ENCODE results near the gene ADAMTS2. TPM values are rescaled to one million over a fixed set of nuclear protein-coding genes. Genes with fewer than 3 reads are reported as not detected.

The ADAMTS2 gene
- total RNA-seq, 1 donor from 2014 or later, result 1.2 TPM

DNA sequence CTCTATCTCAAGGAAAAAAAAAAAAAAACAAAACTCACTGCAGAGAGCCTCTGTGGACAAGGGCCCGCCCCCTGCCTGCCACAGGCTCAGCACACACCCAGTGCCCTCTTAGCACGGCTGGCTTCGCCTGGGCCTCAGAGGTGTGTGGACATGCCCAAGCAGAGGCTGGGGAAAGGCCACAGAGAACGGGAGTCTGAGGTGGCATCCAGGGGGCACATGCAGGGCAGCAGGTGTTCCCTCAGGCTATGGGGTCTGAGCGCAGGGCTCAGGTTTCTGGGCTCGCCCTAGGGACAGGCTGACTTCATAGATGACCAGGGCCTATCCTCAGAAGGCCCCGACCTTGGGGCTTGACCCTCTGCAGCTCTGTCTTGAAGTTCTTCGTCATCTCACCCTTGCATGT lies 146.4 kb downstream of the ADAMTS2 start:
- H3K4me2 ChIP-seq, result no peak overlapping the region

DNA sequence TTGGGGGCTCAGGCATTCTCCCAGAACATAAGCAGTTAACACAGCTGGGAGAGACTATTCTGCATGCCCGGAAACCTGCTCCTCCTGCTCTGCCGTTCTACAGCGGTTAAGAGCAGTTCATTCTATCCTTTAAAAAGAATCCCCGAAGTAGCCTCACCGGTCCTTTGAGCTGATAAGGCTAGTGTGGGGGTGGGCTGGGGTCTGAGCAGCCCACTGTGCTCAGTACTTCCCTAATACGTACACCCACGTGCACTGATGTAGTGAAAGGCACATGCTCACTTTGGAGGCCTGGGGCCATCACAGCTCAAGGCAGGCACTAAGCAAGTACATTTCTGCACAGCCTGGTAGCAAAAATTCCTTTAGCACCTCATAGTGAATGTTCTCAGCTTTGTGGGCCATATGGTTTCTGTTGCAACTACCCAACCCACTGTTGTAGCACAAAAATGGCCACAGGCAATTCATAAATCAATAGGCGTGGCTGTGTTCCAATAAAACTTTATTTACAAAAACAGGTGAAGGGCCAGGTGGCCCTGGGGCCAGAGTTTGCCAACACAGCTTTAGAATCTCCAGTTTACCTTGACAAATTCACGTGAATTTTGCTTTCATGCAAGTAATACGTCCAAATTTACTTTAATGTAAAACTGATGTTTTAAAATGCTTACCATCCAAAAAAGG lies 148.7 kb downstream of the ADAMTS2 start:
- H3K27ac Mint-ChIP-seq, result no peak overlapping the region
- no peak for TF ChIP-seq EZH2 (IDR thresholded peaks at IDR 0.05)
- TF ChIP-seq EZH2phosphoT487 (IDR thresholded peaks at IDR 0.05), result no peak
- TF ChIP-seq, protein P1, sequence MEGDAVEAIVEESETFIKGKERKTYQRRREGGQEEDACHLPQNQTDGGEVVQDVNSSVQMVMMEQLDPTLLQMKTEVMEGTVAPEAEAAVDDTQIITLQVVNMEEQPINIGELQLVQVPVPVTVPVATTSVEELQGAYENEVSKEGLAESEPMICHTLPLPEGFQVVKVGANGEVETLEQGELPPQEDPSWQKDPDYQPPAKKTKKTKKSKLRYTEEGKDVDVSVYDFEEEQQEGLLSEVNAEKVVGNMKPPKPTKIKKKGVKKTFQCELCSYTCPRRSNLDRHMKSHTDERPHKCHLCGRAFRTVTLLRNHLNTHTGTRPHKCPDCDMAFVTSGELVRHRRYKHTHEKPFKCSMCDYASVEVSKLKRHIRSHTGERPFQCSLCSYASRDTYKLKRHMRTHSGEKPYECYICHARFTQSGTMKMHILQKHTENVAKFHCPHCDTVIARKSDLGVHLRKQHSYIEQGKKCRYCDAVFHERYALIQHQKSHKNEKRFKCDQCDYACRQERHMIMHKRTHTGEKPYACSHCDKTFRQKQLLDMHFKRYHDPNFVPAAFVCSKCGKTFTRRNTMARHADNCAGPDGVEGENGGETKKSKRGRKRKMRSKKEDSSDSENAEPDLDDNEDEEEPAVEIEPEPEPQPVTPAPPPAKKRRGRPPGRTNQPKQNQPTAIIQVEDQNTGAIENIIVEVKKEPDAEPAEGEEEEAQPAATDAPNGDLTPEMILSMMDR (IDR thresholded peaks at IDR 0.05), result no peak
- DNase-seq (ENCODE audit: low spot score), result no peak

More for the DNA sequence above, 146.4 kb downstream of the ADAMTS2 start:
- Mint-ChIP-seq H3K9me3 (no peaks in the 10 kb centered on the region), H3K27ac (no peak overlapping the region), H3K36me3 (no peaks in the 10 kb centered on the region), H3K4me1 (peaks cover 5% of the 10 kb centered on the region), H3K27me3 (ENCODE audit: insufficient read depth, low read depth) (no peaks in the 10 kb centered on the region), H3K4me3 (no peak overlapping the region)
- DNase-seq (ENCODE audit: low spot score), result no peak
- H3K27ac ChIP-seq, result no peak overlapping the region
- no peaks in the 10 kb centered on the region for H3K79me2 ChIP-seq (ENCODE audit: low read depth)
- no peaks in the 10 kb centered on the region for H3K36me3 ChIP-seq
- H3F3A ChIP-seq (ENCODE audit: low read depth), result no peaks in the 10 kb centered on the region
- H3K9ac ChIP-seq, result no peak overlapping the region
- no peaks in the 10 kb centered on the region for H3K27me3 ChIP-seq
- H3K4me3 ChIP-seq, result no peak overlapping the region
- TF ChIP-seq, protein P1 (IDR thresholded peaks at IDR 0.05), result no peak
- TF ChIP-seq EZH2phosphoT487 (IDR thresholded peaks at IDR 0.05), result no peak
- no peak overlapping the region for H2AFZ ChIP-seq (replicated peaks)
- no peaks in the 10 kb centered on the region for H4K20me1 ChIP-seq (ENCODE audit: low read depth)
- H3K9me3 ChIP-seq (ENCODE audit: low read depth), result no peaks in the 10 kb centered on the region
- no peaks in the 10 kb centered on the region for H3K4me1 ChIP-seq

DNA sequence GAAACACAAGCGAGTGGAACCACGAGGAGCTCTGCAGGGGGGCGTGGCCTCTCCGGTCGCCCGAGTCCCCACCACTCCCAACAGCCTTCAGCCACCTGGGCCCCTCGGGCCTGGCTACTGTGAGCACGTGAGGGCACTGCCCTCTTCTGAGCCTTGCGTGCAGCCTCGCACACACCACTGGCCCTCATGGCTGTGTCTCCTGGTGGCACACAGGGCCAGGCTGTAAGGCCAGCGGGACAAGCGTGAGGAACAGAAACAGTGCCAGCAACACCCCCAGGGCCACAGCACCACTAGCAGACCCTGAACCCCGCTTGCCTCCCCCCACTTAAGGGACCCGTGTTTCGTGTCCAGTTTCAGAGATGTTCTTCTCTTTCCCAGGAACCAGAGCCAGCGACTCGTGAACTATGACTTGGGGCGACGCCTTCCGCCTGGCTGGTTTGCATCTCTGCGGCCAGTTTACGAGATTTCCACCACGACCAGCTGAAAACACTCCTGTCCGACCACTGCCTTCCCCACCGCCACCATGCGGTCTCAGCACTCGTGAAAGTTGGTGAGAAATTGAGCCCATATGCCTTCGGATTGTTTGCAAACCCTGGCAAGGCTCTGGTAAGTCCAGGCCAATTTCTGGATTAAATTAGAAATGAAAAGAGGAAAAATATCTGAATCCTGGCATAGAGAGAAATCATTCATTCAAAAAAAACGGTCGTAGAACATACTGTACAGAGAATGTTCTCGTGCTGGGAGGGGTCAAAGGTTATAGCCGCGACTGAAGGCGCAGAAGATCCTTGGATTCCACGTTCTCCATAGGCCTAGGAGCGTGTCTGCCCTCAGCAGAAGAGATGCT lies 149.5 kb downstream of the ADAMTS2 start:
- Histone ChIP-seq H3K79me2 (ENCODE audit: low read depth) (no peaks in the 10 kb centered on the region), H3K27me3 (no peaks in the 10 kb centered on the region), H3K36me3 (no peaks in the 10 kb centered on the region), H2AFZ (replicated peaks) (no peak overlapping the region), H3K9ac (no peak overlapping the region), H3F3A (ENCODE audit: low read depth) (no peaks in the 10 kb centered on the region), H3K4me3 (no peak overlapping the region), H3K4me1 (peaks cover 6% of the 10 kb centered on the region), H3K9me3 (ENCODE audit: low read depth) (no peaks in the 10 kb centered on the region), H3K4me2 (no peak overlapping the region), H3K27ac (no peak overlapping the region), H4K20me1 (ENCODE audit: low read depth) (no peaks in the 10 kb centered on the region)
- no peak overlapping the region for H3K27ac Mint-ChIP-seq
- no peak for TF ChIP-seq EZH2 (IDR thresholded peaks at IDR 0.05)
- TF ChIP-seq, protein P1 (IDR thresholded peaks at IDR 0.05), result no peak
- no peak for TF ChIP-seq EZH2phosphoT487 (IDR thresholded peaks at IDR 0.05)
- H3K27me3 Mint-ChIP-seq (ENCODE audit: insufficient read depth, low read depth), result peaks cover 4% of the 10 kb centered on the region
- peaks cover 6% of the 10 kb centered on the region for H3K4me1 Mint-ChIP-seq
- no peak for DNase-seq (ENCODE audit: low spot score)
- no peak overlapping the region for H3K4me3 Mint-ChIP-seq
- no peaks in the 10 kb centered on the region for H3K36me3 Mint-ChIP-seq
- no peaks in the 10 kb centered on the region for H3K9me3 Mint-ChIP-seq

More for the DNA sequence above, 148.7 kb downstream of the ADAMTS2 start:
- Histone ChIP-seq H3K79me2 (ENCODE audit: low read depth) (no peaks in the 10 kb centered on the region), H2AFZ (replicated peaks) (no peak overlapping the region), H4K20me1 (ENCODE audit: low read depth) (no peaks in the 10 kb centered on the region), H3F3A (ENCODE audit: low read depth) (no peaks in the 10 kb centered on the region), H3K4me3 (no peak overlapping the region), H3K27me3 (no peaks in the 10 kb centered on the region), H3K36me3 (no peaks in the 10 kb centered on the region), H3K27ac (no peak overlapping the region), H3K4me1 (no peaks in the 10 kb centered on the region), H3K9ac (no peak overlapping the region), H3K4me2 (no peak overlapping the region), H3K9me3 (ENCODE audit: low read depth) (no peaks in the 10 kb centered on the region)
- H3K27me3 Mint-ChIP-seq (ENCODE audit: insufficient read depth, low read depth), result peaks cover 4% of the 10 kb centered on the region
- no peaks in the 10 kb centered on the region for H3K9me3 Mint-ChIP-seq
- peaks cover 4% of the 10 kb centered on the region for H3K4me1 Mint-ChIP-seq
- no peaks in the 10 kb centered on the region for H3K36me3 Mint-ChIP-seq
- no peak overlapping the region for H3K4me3 Mint-ChIP-seq

Data from neural progenitor cell (in vitro differentiated cells).